ENCODE measurements around the gene FKBP14. TPM values are rescaled to one million over a fixed set of nuclear protein-coding genes. Genes with fewer than 3 reads are reported as not detected.

Gene FKBP14
- total and polyA plus RNA-seq, 9 of the 15 experiments (the other 6 are each of a cell fraction or from before 2014, with no cell fraction given) = 5.3 to 27.9 (median 14.3) TPM

DNA sequence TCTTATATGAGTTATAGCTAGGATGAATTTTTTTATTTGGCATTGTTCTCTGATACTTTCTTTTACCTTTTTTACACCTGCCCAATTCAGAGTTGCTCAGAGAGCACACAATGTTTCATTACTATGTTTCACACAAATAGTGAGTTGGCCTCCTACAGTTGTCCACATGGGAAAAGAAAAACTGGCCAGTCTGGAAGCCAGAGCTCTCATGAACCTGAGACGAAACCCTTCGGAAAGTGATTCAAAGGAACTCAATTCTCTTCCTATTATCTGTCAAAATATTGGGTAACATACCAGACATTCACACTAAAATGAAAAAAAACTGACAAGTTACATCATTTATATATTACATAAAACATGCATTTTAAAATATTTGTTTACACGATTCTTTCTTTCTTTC, 52.2 kb downstream of the FKBP14 start (continued):
- TF ChIP-seq, protein P1, sequence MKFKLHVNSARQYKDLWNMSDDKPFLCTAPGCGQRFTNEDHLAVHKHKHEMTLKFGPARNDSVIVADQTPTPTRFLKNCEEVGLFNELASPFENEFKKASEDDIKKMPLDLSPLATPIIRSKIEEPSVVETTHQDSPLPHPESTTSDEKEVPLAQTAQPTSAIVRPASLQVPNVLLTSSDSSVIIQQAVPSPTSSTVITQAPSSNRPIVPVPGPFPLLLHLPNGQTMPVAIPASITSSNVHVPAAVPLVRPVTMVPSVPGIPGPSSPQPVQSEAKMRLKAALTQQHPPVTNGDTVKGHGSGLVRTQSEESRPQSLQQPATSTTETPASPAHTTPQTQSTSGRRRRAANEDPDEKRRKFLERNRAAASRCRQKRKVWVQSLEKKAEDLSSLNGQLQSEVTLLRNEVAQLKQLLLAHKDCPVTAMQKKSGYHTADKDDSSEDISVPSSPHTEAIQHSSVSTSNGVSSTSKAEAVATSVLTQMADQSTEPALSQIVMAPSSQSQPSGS (CRISPR knock-in tag; IDR thresholded peaks at IDR 0.05) = no peak

DNA sequence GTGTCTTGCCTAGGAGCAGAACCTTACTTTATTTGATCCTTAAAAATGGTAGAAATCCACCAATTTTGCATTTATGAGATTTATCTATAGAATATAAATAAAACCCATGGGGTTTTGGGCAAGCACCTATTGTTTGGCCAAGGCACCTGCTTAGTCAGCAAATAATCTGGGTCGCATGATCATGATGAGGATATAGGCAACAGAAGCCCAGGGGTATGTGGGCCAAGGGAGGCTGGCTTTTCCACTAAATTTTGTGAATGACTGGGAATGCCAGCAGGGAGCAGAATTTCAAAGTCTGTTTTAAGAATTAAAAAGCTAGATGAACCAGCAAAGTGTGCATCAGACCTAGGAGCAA, 54.2 kb downstream of the FKBP14 start:
- Histone ChIP-seq H3K27ac (ENCODE audit: extremely low read depth, low read depth, low read length) (no peak overlapping the region), H3K4me3 (no peak overlapping the region), H4K20me1 (replicated peaks; ENCODE audit: control insufficient read depth, insufficient read depth, low read length) (no peaks in the 10 kb centered on the region), H3K9me1 (ENCODE audit: control insufficient read depth, insufficient read depth, low read length) (no peaks in the 10 kb centered on the region), H3K9me3 (replicated peaks; ENCODE audit: control insufficient read depth, insufficient read depth, low read depth, low read length) (no peaks in the 10 kb centered on the region), H2AFZ (ENCODE audit: low read depth, low read length) (no peak overlapping the region), H3K79me2 (ENCODE audit: control insufficient read depth, insufficient read depth, low read length) (no peaks in the 10 kb centered on the region), H3K9ac (ENCODE audit: insufficient read depth in 1 of 2, low read depth in 2 of 2, low read length in 2 of 2) (no peak overlapping the region), H3K36me3 (ENCODE audit: control insufficient read depth, insufficient read depth, low read length) (no peaks in the 10 kb centered on the region), H3K27me3 (ENCODE audit: control insufficient read depth in 2 of 2, insufficient read depth in 2 of 2, low read length in 2 of 2) (peaks cover 5 to 7% of the 10 kb centered on the region in 2 experiments; a peak in 3 of 5 replicates), H3K4me2 (ENCODE audit: insufficient read depth, low read length) (no peak overlapping the region), H3K4me1 (replicated peaks in 1 of 2; ENCODE audit: control insufficient read depth in 2 of 2, insufficient read depth in 2 of 2, low read length in 2 of 2) (no peaks in the 10 kb centered on the region)
- intact Hi-C loops (cut with micrococcal nuclease) (no loop called here), in situ Hi-C loops (cut with MboI) (no loop called here)
- POLR2A ChIA-PET = no interaction called here
- no TSS peak for BruUV-seq (replicated peaks)
- 40% methylated on average over 1 of the region's 1 CpG for WGBS (ENCODE audit: insufficient coverage, low coverage, missing lambda C conversion rate)
- CTCF ChIA-PET (ENCODE audit: low intra/inter-chr PET ratio) = no interaction called here
- no peak for TF ChIP-seq IRF2 (CRISPR knock-in tag; IDR thresholded peaks at IDR 0.05)
- peak; percentile 77 for TF ChIP-seq MAFG (tag; conservative IDR thresholded peaks at IDR 0.05)
- no peak for TF ChIP-seq CBX1 (IDR thresholded peaks at IDR 0.05; ENCODE audit: low read depth)
- TF ChIP-seq ZNF316 (IDR thresholded peaks at IDR 0.05) = peak; percentile 77
- peak; percentile 76 for TF ChIP-seq C11orf30 (IDR thresholded peaks at IDR 0.05; ENCODE audit: low read depth)
- peak; percentile 80 for TF ChIP-seq MAFF (IDR thresholded peaks at IDR 0.05; ENCODE audit: low read length)
- peak; percentile 83 for TF ChIP-seq MAFK (IDR thresholded peaks at IDR 0.05; ENCODE audit: low read length)
- FAIRE-seq (no peak), DNase-seq (ENCODE audit: extremely low read depth in 1 of 4, low spot score in 3 of 4) (no peak), ATAC-seq (no peak)
